ENCODE results near the gene TRAF3IP1. TPM values are rescaled to one million over a fixed set of nuclear protein-coding genes. Genes with fewer than 3 reads are reported as not detected.

The TRAF3IP1 gene
- polyA plus RNA-seq, 1 donor from 2014 or later, result 12.5 TPM

DNA sequence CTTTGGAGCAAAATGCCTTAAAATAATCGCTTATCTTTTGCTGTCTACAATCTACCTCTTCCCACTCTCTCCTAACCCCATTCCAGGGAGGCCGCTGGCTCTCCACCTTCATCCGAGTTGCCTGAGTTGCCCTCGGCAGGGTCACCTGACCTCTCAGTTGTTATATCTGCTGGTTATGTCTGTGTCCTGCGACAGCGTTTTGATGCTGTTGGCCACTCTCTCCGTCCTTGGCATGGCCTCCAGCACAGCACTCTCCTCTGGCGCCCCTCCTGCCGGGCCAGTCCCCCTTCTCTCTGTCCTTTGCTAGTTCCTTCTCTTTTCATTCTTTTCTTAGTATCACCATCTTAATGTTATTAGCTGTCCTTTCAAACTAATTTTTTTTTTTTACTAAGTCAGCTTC, 41.6 kb downstream of the TRAF3IP1 start:
- H3K9me3 ChIP-seq (ENCODE audit: low read length), result no peaks in the 10 kb centered on the region
- H3K27me3 ChIP-seq (ENCODE audit: insufficient read depth, low read depth, low read length), result no peaks in the 10 kb centered on the region
- no peak overlapping the region for H3K27ac ChIP-seq (ENCODE audit: low read length)
- peaks cover 12% of the 10 kb centered on the region for H3K36me3 ChIP-seq (ENCODE audit: insufficient read depth, low read length)
- no peaks in the 10 kb centered on the region for H3K9me2 ChIP-seq (ENCODE audit: insufficient read depth, low read length)
- no peaks in the 10 kb centered on the region for H3K79me2 ChIP-seq (replicated peaks; ENCODE audit: insufficient read depth, low read length)
- no peak overlapping the region for H3K9ac ChIP-seq (ENCODE audit: low read length)
- no peak overlapping the region for H2AFZ ChIP-seq (ENCODE audit: low read depth, low read length)
- no peak overlapping the region for H3K4me3 ChIP-seq (ENCODE audit: low read length)
- no peaks in the 10 kb centered on the region for H3F3A ChIP-seq (ENCODE audit: insufficient read depth, low read length, poor library complexity, severe bottlenecking)
- TF ChIP-seq EP300 (conservative IDR thresholded peaks at IDR 0.05; ENCODE audit: poor library complexity, severe bottlenecking), result no peak
- no peak for TF ChIP-seq SMC3 (conservative IDR thresholded peaks at IDR 0.05; ENCODE audit: poor library complexity)
- TF ChIP-seq, protein P1, sequence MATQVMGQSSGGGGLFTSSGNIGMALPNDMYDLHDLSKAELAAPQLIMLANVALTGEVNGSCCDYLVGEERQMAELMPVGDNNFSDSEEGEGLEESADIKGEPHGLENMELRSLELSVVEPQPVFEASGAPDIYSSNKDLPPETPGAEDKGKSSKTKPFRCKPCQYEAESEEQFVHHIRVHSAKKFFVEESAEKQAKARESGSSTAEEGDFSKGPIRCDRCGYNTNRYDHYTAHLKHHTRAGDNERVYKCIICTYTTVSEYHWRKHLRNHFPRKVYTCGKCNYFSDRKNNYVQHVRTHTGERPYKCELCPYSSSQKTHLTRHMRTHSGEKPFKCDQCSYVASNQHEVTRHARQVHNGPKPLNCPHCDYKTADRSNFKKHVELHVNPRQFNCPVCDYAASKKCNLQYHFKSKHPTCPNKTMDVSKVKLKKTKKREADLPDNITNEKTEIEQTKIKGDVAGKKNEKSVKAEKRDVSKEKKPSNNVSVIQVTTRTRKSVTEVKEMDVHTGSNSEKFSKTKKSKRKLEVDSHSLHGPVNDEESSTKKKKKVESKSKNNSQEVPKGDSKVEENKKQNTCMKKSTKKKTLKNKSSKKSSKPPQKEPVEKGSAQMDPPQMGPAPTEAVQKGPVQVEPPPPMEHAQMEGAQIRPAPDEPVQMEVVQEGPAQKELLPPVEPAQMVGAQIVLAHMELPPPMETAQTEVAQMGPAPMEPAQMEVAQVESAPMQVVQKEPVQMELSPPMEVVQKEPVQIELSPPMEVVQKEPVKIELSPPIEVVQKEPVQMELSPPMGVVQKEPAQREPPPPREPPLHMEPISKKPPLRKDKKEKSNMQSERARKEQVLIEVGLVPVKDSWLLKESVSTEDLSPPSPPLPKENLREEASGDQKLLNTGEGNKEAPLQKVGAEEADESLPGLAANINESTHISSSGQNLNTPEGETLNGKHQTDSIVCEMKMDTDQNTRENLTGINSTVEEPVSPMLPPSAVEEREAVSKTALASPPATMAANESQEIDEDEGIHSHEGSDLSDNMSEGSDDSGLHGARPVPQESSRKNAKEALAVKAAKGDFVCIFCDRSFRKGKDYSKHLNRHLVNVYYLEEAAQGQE (IDR thresholded peaks at IDR 0.05; ENCODE audit: borderline replicate concordance), result no peak
- TF ChIP-seq POLR2AphosphoS5 (IDR thresholded peaks at IDR 0.05), result no peak
- TF ChIP-seq, protein P2, sequence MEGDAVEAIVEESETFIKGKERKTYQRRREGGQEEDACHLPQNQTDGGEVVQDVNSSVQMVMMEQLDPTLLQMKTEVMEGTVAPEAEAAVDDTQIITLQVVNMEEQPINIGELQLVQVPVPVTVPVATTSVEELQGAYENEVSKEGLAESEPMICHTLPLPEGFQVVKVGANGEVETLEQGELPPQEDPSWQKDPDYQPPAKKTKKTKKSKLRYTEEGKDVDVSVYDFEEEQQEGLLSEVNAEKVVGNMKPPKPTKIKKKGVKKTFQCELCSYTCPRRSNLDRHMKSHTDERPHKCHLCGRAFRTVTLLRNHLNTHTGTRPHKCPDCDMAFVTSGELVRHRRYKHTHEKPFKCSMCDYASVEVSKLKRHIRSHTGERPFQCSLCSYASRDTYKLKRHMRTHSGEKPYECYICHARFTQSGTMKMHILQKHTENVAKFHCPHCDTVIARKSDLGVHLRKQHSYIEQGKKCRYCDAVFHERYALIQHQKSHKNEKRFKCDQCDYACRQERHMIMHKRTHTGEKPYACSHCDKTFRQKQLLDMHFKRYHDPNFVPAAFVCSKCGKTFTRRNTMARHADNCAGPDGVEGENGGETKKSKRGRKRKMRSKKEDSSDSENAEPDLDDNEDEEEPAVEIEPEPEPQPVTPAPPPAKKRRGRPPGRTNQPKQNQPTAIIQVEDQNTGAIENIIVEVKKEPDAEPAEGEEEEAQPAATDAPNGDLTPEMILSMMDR (IDR thresholded peaks at IDR 0.05; ENCODE audit: poor library complexity, severe bottlenecking), result no peak
- TF ChIP-seq MXI1 (conservative IDR thresholded peaks at IDR 0.05; ENCODE audit: poor library complexity, severe bottlenecking), result no peak
- TF ChIP-seq EZH2 (IDR thresholded peaks at IDR 0.05; ENCODE audit: borderline replicate concordance, insufficient read depth, low read length, poor library complexity, severe bottlenecking), result no peak
- TF ChIP-seq TAF1 (IDR thresholded peaks at IDR 0.05; ENCODE audit: low read depth), result no peak
- no peak for TF ChIP-seq RAD21 (conservative IDR thresholded peaks at IDR 0.05)
- no peaks in the 10 kb centered on the region for H4K20me1 ChIP-seq (ENCODE audit: insufficient read depth)
- no peak overlapping the region for H3K4me2 ChIP-seq (ENCODE audit: low read length)

DNA sequence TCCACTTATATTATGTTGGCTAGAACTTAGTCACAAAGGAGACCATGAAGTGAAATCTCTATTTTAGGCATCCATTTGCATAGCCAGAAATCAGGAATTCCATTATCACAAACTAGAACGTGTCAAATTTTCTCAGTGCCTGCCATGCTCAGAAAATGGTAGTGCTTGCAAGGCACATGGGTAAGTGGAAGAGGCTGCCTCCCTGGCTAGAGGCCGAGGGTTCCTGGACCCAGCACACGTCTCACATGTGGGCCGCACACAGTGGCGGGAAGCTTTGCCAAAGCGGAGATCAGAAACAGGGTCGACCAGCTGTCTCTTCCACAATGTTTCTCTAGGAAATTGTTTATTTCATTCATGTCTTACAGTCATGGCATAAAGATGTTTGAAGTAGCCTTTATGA, 42.3 kb downstream of the TRAF3IP1 start:
- H3K36me3 ChIP-seq (ENCODE audit: insufficient read depth, low read length), result peaks cover 12% of the 10 kb centered on the region
- TF ChIP-seq EP300 (conservative IDR thresholded peaks at IDR 0.05; ENCODE audit: poor library complexity, severe bottlenecking), result no peak
- TF ChIP-seq, protein P2 (IDR thresholded peaks at IDR 0.05; ENCODE audit: poor library complexity, severe bottlenecking), result no peak
- TF ChIP-seq, protein P1 (IDR thresholded peaks at IDR 0.05; ENCODE audit: borderline replicate concordance), result no peak
- no peak for TF ChIP-seq TAF1 (IDR thresholded peaks at IDR 0.05; ENCODE audit: low read depth)
- TF ChIP-seq SMC3 (conservative IDR thresholded peaks at IDR 0.05; ENCODE audit: poor library complexity), result no peak
- TF ChIP-seq POLR2AphosphoS5 (IDR thresholded peaks at IDR 0.05), result no peak
- TF ChIP-seq MXI1 (conservative IDR thresholded peaks at IDR 0.05; ENCODE audit: poor library complexity, severe bottlenecking), result no peak
- TF ChIP-seq EZH2 (IDR thresholded peaks at IDR 0.05; ENCODE audit: borderline replicate concordance, insufficient read depth, low read length, poor library complexity, severe bottlenecking), result no peak
- TF ChIP-seq RAD21 (conservative IDR thresholded peaks at IDR 0.05), result no peak
- no peaks in the 10 kb centered on the region for H3K9me2 ChIP-seq (ENCODE audit: insufficient read depth, low read length)
- no peaks in the 10 kb centered on the region for H3K79me2 ChIP-seq (replicated peaks; ENCODE audit: insufficient read depth, low read length)
- no peaks in the 10 kb centered on the region for H3K27me3 ChIP-seq (ENCODE audit: insufficient read depth, low read depth, low read length)
- H3K4me2 ChIP-seq (ENCODE audit: low read length), result no peak overlapping the region
- no peak overlapping the region for H3K4me3 ChIP-seq (ENCODE audit: low read length)
- no peaks in the 10 kb centered on the region for H3K9me3 ChIP-seq (ENCODE audit: low read length)
- no peak overlapping the region for H3K9ac ChIP-seq (ENCODE audit: low read length)
- no peaks in the 10 kb centered on the region for H4K20me1 ChIP-seq (ENCODE audit: insufficient read depth)
- H2AFZ ChIP-seq (ENCODE audit: low read depth, low read length), result no peak overlapping the region
- H3F3A ChIP-seq (ENCODE audit: insufficient read depth, low read length, poor library complexity, severe bottlenecking), result no peaks in the 10 kb centered on the region
- H3K27ac ChIP-seq (ENCODE audit: low read length), result no peak overlapping the region

Measured in neural cell (in vitro differentiated cells).